ENCODE measurements around the gene BLOC1S5.

BLOC1S5 gene

GRCh38 chr6:8020083-8020482 lies 44.1 kb downstream of the BLOC1S5 start:
- in situ Hi-C loops (cut with HindIII; ENCODE audit: low sequenced_read_pairs): no loop called here
- TF ChIP-seq, protein P1, sequence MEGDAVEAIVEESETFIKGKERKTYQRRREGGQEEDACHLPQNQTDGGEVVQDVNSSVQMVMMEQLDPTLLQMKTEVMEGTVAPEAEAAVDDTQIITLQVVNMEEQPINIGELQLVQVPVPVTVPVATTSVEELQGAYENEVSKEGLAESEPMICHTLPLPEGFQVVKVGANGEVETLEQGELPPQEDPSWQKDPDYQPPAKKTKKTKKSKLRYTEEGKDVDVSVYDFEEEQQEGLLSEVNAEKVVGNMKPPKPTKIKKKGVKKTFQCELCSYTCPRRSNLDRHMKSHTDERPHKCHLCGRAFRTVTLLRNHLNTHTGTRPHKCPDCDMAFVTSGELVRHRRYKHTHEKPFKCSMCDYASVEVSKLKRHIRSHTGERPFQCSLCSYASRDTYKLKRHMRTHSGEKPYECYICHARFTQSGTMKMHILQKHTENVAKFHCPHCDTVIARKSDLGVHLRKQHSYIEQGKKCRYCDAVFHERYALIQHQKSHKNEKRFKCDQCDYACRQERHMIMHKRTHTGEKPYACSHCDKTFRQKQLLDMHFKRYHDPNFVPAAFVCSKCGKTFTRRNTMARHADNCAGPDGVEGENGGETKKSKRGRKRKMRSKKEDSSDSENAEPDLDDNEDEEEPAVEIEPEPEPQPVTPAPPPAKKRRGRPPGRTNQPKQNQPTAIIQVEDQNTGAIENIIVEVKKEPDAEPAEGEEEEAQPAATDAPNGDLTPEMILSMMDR (IDR thresholded peaks at IDR 0.05; ENCODE audit: low read depth, low read length, missing control alignments): no peak
- no peak for DNase-seq (ENCODE audit: low read depth)
- H3K4me3 ChIP-seq (ENCODE audit: low read depth, low read length): no peak overlapping the region

DNA sequence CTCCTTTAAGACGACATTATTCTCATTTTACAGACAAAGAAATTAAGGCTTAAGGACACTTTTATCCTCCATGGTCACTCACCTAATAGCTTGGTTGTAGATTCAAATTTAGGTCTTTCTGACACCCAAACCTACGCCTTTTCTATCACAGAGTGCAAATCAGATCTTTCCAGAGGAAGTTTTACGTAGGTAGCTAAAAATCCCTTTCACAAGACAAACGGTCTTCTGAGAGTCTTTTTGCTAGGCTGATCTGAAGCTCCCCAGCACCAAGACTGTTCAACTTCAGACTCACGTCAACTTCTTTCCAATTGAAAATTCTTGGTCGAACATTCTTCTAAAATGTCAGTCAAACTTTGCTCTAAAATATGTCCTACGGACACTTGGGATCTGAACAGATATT lies 46.5 kb downstream of the BLOC1S5 start:
- no peak overlapping the region for H3K4me3 ChIP-seq (ENCODE audit: low read depth, low read length)
- TF ChIP-seq, protein P1 (IDR thresholded peaks at IDR 0.05; ENCODE audit: low read depth, low read length, missing control alignments): no peak
- no peak for DNase-seq (ENCODE audit: low read depth)
- in situ Hi-C loops (cut with HindIII; ENCODE audit: low sequenced_read_pairs): no loop called here

- TF ChIP-seq, protein P1 (IDR thresholded peaks at IDR 0.05; ENCODE audit: low read depth, low read length, missing control alignments): no peak
- H3K4me3 ChIP-seq (ENCODE audit: low read depth, low read length): no peak overlapping the region
- DNase-seq (ENCODE audit: low read depth): no peak
- in situ Hi-C loops (cut with HindIII; ENCODE audit: low sequenced_read_pairs): no loop called here
Observed at GRCh38 chr6:8017276-8017701, 46.9 kb downstream of the BLOC1S5 start.

DNA sequence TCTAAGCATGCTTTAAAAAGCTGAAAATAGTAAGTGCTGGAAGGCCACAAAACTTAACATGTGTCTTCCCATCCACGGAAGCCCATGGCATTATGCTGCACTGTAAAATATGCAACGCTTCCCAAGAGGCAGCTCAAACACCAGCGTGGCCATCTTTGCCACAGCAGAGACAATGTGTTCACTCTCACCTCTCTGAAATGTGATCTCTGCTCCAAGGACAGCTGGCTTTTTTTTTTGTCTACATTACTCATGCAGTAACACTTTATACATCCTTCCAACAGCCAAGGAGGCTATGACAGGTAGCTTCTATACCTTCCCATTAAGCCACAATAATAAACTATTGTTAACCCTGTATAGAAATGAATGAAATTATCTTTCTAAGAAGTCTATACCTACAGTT lies 49.2 kb downstream of the BLOC1S5 start:
- DNase-seq (ENCODE audit: low read depth): no peak
- in situ Hi-C loops (cut with HindIII; ENCODE audit: low sequenced_read_pairs): loop anchor here (5.0 kb wide), 1 partner anchor 52 kb away; no protein-coding TSS in a partner anchor
- TF ChIP-seq, protein P1 (IDR thresholded peaks at IDR 0.05; ENCODE audit: low read depth, low read length, missing control alignments): no peak
- no peak overlapping the region for H3K4me3 ChIP-seq (ENCODE audit: low read depth, low read length)

DNA sequence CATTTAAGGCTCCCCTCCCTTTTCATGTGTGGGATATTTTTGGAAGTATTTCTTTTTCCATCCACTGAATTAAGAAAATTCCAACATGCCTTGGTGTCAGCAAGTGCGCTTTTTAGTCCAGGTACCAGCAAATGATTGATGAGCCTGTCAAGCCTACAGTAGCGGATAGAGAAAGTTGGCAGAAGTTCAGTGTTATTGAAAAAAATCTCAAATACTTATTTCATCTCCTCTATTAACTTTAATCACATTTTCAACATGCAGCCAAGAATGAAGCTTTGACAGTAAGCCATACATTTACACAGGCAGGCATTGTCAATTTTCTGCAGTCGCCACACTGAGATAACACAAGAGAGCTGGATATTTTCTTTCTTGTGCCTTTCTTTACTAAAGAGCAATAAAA lies 50.4 kb downstream of the BLOC1S5 start:
- peak; percentile 9 for DNase-seq (ENCODE audit: low read depth)
- H3K4me3 ChIP-seq (ENCODE audit: low read depth, low read length): no peak overlapping the region
- TF ChIP-seq, protein P1 (IDR thresholded peaks at IDR 0.05; ENCODE audit: low read depth, low read length, missing control alignments): no peak
- in situ Hi-C loops (cut with HindIII; ENCODE audit: low sequenced_read_pairs): loop anchor here (5.0 kb wide), 1 partner anchor 54 kb away; no protein-coding TSS in a partner anchor

- no peak overlapping the region for H3K4me3 ChIP-seq (ENCODE audit: low read depth, low read length)
- in situ Hi-C loops (cut with HindIII; ENCODE audit: low sequenced_read_pairs): loop anchor here (5.0 kb wide), 1 partner anchor 284 kb away; no protein-coding TSS in a partner anchor
- TF ChIP-seq, protein P1 (IDR thresholded peaks at IDR 0.05; ENCODE audit: low read depth, low read length, missing control alignments): peak; percentile 45
- DNase-seq (ENCODE audit: low read depth): peak; percentile 28
Observed at GRCh38 chr6:8006208-8006607, 58.0 kb downstream of the BLOC1S5 start.

All from astrocyte of the cerebellum (primary cell).